Activated CD8-positive, alpha-beta memory T cell treated with anti-CD3 and anti-CD28 coated beads for 48 hours (primary cell): ENCODE measurements around the gene ITGB5.

Experiments used
- DNase-seq, 3 experiments: peaks; one replicate each; pipeline ENCODE4 v3.0.0-alpha.2; 2020; ENCODE audit warnings: low read depth in 2 of 3, low spot score in 2 of 3

ITGB5 gene

DNA sequence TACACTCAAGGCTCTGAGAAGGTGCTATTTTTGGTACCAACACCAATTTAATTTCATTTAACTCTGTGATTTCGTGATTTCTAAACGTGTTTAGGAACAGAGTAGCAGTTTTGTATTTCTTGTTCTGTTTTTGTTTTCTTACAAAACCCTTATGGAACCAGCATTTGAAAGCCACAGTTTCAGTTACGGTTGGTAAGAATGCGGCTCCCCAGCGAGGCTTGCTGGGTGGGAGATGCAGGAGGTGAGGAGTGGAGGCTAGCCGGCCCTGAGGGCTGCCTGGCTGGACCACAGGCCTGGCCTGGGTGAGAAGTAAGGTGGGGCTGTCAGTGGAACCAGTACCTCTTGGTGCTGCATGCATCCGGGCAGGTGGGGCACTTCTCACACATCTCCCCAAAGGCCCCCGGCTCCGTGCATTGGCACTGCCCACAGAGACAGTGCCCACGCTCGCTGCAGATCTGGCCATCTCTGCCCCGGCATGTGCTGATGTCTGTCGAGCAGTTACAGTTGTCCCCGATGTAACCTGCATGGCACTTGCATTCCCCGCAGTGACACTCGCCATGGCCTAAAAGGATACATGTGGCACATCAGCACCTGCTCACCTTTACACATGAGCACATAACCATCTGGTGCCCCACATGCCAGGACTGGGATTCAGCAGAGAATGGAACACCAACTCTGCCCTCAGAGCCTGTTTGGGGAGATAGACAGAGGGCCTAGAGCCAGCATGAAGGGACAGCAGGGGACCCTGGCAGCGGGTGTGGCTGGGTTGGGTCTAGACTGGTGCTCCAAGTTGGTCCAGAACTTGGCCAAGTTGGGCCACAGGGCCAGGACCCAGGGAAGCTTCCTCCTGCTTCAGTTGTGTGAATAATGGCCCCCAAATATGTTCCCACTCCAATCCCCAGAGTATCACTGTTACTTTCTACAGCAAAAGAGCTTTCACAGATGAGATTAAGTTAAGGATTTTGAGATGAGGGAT is 113.5 kb downstream of the ITGB5 start:
- DNase-seq = no peak

DNA sequence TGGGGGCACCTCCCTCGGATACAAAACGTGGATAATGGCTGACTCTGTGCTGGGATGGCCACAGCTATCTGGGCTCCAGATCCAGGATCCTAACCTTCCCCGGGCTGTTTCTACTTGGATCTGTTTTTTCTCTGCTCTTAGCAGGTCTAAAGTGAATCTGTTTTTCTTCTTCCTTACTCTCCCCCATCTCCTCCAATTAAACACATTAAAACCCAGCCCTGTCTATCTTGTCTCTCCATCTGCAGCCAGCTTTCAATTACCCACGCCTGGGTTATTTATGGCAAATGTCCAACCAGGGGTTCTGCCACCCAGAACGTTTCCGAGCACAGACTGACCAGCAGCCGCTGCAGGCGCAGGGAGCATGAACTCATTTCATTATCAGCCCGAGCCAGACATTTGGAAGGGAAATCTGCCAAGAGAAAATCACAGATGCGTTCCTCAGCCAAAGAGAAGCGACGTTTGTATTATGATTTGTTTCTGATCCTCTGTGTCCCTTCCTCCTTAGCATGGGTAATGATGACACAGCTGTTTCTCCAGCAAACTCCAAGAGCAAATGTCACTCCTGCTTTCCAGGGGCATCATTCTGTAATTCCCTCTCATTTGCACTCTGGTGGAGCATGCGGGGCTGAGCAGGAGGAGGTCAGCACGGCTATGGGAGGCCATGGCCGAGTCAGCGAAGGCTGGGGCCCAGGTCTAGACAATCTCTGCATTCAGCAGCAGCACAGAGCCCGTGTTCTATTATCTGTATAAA is 114.9 kb downstream of the ITGB5 start:
- DNase-seq = no peak

DNA sequence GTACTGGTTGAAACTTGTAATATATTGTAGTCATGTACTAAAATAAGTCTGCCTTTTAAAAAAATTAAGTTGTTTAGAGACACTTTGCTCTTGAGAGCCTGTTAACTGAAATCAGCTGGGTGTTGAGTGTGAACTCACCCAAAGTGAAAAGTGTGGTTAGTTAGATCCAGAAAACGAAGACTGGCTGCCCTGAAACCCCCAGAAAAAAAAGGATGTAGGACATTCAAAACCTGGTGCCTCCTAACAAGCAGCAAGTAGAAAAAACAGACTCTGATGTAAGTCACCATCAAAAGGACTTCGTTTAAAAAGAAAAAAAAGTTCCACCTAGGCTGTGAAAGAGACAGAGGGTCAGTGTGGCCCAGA is 116.1 kb downstream of the ITGB5 start:
- no peak for DNase-seq

DNA sequence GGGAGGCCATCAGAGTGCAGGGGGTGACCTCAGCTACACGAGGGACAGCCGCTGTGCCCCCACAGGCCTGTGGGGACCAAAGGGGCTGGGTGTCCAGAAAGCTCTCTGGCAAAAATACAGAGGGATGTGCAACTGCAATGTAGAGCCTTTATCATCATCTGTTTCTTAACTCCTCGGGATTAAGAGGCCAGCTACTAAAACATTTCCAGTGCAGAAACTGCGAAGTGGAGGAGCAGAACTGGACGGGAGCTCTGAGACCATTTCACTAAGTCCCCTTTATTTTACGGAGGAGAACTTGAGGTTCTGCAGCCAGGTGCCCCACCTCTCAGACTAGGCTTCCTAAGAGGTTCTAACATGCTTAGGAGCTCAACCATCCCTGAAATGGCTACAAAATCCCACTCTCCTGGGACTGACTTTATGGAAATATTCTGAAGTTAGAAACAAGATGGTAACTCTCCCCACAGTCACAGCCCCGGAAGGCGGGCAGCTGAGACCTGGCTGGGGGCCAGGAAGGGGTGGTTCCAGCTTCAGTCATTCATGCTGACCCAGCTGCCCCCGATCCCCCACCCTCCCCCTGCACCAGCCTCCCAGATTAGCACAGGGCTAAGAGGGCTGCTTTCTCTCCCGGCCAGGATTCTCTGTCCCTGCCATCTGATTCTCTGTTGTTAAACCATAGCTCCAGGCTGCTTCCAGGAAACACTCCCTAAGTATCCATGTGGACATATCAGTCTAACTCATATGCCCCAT is 116.7 kb downstream of the ITGB5 start:
- no peak for DNase-seq

DNA sequence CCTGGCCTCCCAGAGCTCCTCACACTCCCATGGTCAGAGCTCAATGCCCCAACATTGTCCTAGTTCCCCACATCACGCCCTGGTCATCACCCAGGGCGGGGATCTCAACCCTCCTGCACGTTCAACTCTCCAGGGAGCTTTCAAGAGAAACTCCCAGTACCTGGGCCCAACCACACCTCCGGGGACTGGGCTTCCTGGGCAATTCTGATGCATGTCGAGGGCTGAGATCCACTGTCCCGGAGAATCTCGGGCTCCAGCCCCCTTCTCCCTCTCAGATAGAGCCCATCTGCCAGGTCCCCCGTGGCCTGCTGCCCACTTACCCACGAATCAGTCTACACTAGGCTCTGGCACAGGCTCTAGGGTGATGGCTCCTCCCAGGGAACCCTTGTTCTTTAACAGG is 117.7 kb downstream of the ITGB5 start:
- DNase-seq = no peak

DNA sequence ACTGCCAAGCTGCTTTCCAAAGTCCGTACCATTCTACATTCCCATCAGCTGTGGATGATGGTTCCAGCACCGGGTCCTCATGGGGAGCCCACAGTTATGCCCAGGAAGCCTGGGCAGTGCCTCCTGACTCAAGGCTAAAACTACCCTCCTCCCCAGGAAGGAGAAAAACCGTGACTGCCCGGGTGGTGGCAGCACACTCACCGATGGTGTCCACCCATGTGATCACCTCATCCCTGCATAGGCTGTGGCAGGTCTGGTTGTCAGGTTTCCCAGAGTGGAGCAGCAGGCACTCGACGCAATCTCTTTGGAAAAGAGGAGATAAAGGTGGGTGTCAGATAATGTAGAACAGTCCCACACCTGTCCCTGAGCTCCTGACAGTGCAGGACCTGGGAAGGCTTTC is 118.4 kb downstream of the ITGB5 start:
- DNase-seq = no peak

DNA sequence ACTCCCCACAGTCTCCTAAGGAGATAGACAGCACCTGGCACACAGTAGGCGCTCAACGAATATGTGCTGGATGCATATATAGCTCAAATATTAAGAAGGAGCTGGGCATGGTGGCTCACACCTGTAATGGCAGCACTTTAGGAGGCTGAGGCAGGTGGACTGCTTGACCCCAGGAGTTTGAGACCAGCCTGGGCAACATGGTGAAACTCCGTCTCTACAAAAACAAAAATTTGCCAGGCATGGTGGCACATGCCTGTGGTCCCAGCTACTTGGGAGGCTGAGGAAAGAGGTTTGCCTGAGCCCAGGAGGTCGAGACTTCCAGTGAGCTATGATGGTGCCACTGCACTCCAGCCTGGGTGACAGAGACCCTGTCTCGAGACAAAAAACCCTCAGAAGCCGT is 119.5 kb downstream of the ITGB5 start:
- DNase-seq = no peak

DNA sequence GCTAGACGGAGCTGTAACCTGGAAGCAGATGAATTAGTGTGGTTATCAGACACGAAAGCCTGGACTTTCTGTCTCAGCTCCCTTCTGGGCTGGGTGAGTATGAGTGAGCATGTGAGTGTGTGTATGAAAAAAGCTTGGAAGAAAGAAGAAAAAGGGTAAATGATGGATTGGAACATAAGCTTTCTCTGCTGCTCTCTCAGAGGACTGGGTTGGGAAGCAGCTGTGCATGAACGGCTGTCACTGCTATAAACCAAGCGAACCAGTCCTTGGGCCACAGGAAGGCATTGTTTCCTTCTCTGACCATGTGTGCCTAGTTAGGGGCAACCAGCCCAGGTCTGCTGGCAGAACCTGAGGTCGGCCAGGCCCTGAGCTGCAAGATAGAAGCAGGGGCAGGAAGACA is 119.9 kb downstream of the ITGB5 start:
- DNase-seq = no peak

DNA sequence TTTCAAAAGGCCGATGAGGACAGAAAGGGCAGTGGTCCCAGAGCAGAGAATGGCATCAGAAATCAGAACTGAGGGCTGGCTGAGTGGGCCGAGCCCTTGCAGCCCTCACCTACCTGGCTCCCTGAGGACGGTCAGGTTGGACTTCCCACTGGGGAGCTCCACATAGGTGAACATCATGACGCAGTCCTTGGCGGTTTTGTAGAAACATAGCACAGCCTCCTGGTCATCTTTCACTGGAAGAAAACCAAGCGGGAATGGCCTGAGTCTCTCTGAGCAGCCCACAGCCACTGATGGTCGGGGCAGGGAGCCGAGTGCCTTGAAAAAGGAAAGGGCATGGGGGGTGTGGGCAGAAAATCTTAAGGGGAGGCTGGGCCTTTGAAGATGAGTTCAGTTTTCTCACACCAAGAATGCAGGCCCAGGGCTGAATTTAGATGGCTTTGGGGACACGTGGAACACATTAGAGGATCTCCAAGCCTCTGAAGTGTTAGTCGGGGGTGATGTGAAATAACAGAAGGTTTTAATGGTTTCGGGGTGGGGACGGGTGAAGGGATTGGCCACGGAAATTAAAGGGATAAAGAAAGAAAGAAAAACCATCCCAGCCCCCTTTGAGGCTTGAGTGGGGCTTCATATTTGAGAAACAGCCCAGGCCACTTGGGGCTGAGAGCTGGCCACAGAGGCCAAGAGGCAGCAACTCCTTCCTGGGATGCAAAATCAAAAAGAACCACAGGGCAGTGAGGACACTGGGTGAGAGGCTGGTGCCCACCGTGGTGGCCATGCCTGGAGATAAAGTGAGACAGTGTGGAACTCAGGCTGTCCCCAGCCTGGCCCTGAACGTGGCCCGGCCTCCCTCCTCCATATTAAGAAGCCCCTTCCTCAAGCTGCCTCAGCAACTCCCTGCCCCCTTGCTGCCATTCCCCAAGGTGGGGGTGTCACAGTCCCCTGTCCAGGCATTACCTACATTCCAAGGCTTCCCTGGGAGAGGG is 120.8 kb downstream of the ITGB5 start:
- no peak for DNase-seq

DNA sequence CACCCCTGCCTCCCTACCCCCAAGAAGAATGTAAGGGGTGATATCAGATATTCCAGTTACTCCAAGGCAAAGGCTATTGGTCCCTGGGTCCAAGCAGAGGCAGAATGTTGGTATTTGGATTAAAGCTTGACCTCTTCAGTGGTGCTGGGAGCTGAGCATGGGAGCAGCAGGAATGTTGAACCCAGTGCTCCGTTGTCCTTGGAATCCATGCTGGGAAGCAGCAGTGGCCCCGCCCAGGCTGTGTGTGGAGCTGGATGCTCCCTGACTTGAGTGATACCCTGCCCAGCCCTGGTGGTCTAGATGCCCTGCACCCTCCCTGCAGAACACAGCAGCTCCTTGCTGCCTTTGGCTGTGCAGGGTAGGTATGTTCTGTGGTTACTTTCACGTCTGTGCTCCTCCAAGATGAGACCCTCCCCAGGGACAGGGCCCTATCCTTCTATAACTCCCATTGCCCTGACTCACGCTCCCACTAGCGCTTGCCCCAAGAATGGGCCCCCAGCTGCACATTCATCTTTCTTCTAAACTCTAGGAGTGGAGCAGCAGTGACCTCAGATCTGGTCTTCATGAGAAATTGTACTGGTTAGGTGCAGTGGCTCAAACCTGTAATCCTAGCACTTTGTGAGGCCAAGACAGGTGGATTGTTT is 121.8 kb downstream of the ITGB5 start:
- DNase-seq = no peak

DNA sequence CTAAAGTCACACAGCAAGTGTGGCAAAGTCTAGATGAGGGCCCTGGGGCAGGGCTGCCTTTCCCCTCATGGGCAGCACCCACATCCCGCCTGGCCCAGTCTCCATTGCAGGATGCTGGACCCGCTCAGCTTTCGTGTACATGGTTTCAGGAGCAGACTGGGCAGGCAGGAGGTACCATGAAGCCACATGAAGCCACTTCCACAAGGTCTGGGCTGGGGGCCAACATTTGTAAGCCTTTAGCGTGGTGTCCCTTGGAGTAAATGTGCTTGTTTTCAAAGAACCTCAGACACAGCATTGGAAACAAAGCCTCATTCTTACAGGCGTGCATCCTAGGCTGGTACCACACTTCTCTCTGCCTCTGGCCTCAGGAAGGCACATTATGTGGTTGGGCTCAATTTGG is 122.4 kb downstream of the ITGB5 start:
- DNase-seq = no peak

DNA sequence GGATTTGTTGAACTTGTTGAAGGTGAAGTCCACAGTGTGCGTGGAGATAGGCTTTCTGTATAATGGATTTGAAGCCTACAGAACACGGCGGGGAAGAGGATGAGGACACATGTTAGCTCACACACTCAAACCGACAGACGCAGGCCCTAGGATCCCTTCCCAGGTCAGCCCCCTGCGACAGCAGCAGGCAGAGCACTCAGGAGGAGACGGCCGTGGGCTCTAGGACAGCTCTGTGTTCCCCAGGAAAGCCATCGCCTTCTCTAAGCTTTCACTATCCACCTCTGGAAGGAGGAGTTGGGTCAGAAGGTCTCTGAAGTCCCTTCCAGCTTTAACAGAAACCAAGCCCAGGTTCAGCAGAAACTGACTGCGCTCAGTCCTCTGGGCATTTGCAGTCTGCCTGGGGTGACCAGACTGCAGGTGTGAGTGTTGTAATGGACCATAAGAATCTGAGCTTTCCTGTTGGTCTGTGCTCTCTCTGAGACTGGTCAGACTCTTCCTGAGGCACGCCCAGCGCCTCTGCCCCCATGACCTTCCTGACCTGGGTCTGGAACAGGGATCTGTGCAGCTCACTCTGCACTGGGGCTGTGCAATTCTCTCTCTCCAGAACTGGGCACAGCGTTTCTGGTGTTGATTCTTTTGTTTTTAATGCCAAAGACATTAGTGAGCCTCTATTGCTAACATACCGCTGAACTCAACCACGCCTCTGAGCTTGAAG is 123.4 kb downstream of the ITGB5 start:
- no peak for DNase-seq

DNA sequence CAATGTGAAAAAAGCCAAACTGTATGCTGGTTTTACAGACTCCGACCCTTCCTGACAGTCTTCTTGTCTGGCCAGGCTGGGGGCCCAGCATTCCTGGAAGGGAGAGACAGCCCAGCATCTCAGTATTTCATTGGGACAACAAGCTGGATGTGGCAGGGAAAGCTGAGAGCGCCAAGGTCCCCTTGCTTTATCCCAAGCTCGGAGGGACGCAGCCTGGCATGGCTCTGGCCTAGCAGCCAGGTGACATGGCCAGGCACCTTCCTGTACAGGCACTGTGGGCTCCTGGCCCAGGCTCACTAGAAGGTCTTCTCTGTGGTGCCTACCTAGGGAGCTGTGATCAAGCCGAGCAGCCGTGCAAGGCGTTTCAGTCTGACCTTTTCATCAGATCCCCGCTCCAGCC is 124.0 kb downstream of the ITGB5 start:
- DNase-seq = no peak

DNA sequence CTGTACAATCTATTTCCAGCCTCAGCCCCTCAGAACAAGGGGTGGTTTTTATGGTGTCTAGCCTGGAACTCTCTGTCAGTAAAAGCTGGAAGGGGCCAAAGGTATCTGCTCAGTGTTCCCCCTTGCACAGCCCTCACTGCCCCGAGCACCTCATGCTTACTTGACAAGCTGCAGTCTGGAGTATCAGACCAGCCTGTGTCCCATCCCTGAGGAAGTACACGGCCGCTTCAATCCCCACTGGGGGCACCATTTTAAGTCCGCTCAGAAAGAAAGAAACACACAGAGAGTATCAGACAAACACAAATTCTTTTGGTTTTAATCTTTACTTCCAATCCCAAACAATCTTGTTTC is 124.5 kb downstream of the ITGB5 start:
- no peak for DNase-seq

DNA sequence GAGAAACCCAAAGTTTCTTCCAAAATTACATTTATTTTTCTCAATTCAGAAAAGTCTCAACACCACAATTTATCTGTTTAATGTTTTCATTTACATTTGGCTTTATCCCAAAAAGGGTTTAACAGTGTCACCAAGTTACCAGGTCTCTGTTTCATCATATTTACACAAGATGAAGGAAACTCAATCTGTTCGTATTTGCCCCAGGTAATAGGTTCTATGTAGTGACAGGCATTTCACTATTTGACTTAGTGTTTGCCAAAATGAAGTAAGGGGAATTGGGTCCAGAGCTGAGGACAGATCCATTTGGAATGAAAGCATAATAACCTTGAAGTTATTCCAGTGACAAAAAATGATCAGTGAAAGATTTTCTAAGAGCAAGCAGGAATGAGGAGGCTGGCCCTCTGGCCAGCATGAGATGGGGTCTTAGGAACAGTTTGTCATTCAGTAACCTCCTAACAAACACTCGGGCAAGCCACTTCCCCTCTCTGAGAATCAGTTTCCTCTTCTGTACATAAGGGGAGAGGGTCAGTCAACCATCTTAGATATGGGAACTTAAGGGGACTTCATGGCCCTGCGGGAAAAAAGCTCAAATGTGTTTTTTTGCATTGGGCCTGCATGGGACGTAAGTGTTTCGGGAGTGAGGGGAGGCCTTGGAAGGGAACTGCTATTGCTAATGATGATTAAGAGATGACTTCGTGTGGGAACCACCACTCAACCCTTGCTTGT is 125.1 kb downstream of the ITGB5 start:
- DNase-seq = no peak

DNA sequence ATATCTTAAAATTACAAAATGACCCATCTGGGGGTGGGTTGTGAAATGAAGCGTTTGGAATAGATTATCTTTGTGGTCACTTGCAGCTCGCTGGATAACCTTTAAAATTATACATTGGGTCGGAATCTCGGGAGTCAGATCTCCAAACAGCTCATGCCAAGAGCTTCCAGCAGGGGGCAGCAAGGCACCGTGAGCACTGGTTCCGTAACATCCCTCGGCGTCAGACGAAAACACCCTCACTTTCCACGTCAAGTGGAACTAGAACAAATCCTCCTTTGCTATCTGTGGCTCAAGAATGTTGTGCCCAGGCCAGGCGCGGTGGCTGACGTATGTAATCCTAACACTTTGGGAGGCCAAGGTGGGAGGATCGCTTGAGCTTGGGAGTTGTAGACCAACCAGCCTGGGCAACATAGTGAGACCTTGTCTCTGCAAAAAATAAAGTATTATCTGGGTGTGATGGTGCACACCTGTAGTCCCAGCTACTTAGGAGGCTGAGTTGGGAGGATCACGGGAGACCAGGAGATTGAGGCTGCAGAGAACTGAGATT is 125.8 kb downstream of the ITGB5 start:
- DNase-seq = peak; percentile 36 to 76 (median 57)

DNA sequence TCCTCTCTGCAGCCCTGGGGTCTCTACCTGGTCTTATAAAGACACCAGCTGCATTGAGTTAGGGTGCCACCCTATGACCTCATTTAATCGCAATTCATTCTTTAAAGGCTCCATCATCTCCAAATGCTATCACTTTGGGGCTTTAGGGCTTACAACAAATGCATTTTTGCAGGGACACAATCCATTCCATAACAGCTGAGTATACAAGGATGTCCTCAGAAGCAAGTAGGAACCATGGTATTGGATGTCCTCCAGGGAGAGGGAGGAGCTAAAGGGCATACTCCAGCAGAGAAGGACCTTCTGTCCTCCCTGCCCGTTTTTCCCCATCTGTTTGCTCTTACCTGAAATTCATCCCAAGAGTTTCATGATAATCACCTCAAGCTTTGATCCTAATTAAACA is 126.6 kb downstream of the ITGB5 start:
- no peak for DNase-seq

DNA sequence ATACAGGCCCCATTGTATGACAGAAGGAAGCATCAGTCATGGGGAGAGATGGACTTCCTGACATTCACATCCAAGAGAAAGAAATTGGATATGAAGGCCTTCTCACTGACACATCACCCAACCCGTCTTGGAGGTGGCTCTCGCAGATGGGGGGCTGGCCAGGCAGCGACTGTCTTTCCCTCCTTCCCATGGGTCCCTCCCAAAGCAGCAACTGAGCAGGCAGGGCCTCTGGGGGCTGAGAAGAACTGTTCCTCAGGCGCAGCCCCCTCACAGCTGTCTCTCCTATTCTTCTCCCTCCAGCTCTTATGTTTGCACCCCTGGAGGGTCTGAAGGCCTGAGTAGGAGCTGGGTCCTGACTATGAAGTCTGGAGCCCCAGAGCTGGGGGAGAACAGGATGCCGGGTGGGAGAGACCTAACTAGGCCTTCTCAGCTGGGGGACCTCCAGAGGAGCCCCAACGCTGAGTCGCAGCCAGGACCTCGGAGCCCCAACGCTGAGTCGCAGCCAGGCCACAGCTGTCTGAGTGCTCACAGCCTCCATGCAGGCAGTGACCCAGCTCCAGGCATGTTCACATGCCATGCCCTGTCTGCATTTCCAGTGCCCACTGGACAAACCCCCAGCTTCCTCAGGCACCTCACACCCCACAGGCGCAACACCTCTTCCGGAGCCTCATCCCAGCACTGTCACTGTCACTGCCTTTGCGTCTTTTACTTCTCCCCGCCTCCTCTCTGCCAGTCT is 127.3 kb downstream of the ITGB5 start:
- DNase-seq = no peak
